H9 (cell line): ENCODE results near the gene PABPN1. TPM values are rescaled to one million over a fixed set of nuclear protein-coding genes. Genes with fewer than 3 reads are reported as not detected.

Source experiments
- DNase-seq: peaks from one replicate; pipeline ENCODE4 v3.0.0-alpha.2; 2017
- H2AFZ ChIP-seq: one replicate; pipeline ENCODE4 v1.6.1; 2013; ENCODE audit warnings: mild to moderate bottlenecking, low read length, control low read depth, moderate library complexity
- H2AK5ac ChIP-seq: 2 replicates; pipeline ENCODE4 v1.6.1; 2013; ENCODE audit warnings: low read length, control low read depth, mixed read lengths; ENCODE audit not compliant: insufficient read length
- H2BK120ac ChIP-seq: one replicate; pipeline ENCODE4 v1.6.1; 2013; ENCODE audit warnings: low read depth, mild to moderate bottlenecking, low read length, control low read depth, inconsistent platforms; ENCODE audit not compliant: poor library complexity, severe bottlenecking
- H2BK12ac ChIP-seq: 2 replicates; pipeline ENCODE4 v1.6.1; 2013; ENCODE audit warnings: low read length, control low read depth, mixed read lengths, low read depth; ENCODE audit not compliant: insufficient read length
- H2BK15ac ChIP-seq: 2 replicates; pipeline ENCODE4 v1.6.1; 2013; ENCODE audit warnings: low read depth, low read length, control low read depth
- H2BK20ac ChIP-seq: one replicate; pipeline ENCODE4 v1.6.1; 2013; ENCODE audit warnings: low read depth, mild to moderate bottlenecking, low read length, control low read depth, inconsistent platforms; ENCODE audit not compliant: poor library complexity, severe bottlenecking
- H2BK5ac ChIP-seq: 2 replicates; pipeline ENCODE4 v1.6.1; 2013; ENCODE audit warnings: low read length, control low read depth, mixed read lengths; ENCODE audit not compliant: insufficient read length
- H3K14ac ChIP-seq: 2 replicates; pipeline ENCODE4 v1.6.1; 2013; ENCODE audit warnings: low read length, control low read depth; ENCODE audit not compliant: insufficient read depth
- H3K18ac ChIP-seq: 2 replicates; pipeline ENCODE4 v1.6.1; 2013; ENCODE audit warnings: low read depth, mild to moderate bottlenecking, mixed read lengths, low read length, control low read depth; ENCODE audit not compliant: insufficient read length
- H3K23ac ChIP-seq: 2 replicates; pipeline ENCODE4 v1.6.1; 2013; ENCODE audit warnings: low read length, control low read depth, mixed read lengths, low read depth; ENCODE audit not compliant: insufficient read length
- H3K23me2 ChIP-seq: 2 replicates; pipeline ENCODE4 v1.6.1; 2013; ENCODE audit warnings: low read depth, mild to moderate bottlenecking, mixed read lengths, low read length, control low read depth; ENCODE audit not compliant: insufficient read length, poor library complexity, severe bottlenecking
- H3K27ac ChIP-seq: 2 replicates; pipeline ENCODE4 v1.5.1; 2013; ENCODE audit warnings: low read length, control low read depth, mixed read lengths, low read depth; ENCODE audit not compliant: insufficient read length
- H3K27me3 ChIP-seq: 2 replicates; pipeline ENCODE4 v1.6.1; 2013; ENCODE audit warnings: low read length, control low read depth, inconsistent platforms; ENCODE audit not compliant: insufficient read depth
- H3K4ac ChIP-seq: 2 replicates; pipeline ENCODE4 v1.6.1; 2013; ENCODE audit warnings: low read depth, mild to moderate bottlenecking, control low read depth, inconsistent platforms, low read length, moderate library complexity
- H3K4me1 ChIP-seq: 2 replicates; pipeline ENCODE4 v1.6.1; 2013; ENCODE audit warnings: low read length, control low read depth, inconsistent platforms; ENCODE audit not compliant: insufficient read depth
- H3K4me2 ChIP-seq: 2 replicates; pipeline ENCODE4 v1.6.1; 2013; ENCODE audit warnings: low read length, control low read depth, mixed read lengths; ENCODE audit not compliant: insufficient read length, insufficient read depth
- H3K56ac ChIP-seq: 2 replicates; pipeline ENCODE4 v1.6.1; 2013; ENCODE audit warnings: low read depth, mild to moderate bottlenecking, mixed read lengths, low read length, control low read depth; ENCODE audit not compliant: insufficient read length
- H3K79me1 ChIP-seq: 2 replicates; pipeline ENCODE4 v1.6.1; 2013; ENCODE audit warnings: low read depth, mild to moderate bottlenecking, moderate library complexity, low read length, control low read depth, inconsistent platforms; ENCODE audit not compliant: insufficient read depth, poor library complexity, severe bottlenecking
- H3K79me2 ChIP-seq: 2 replicates; pipeline ENCODE4 v1.6.1; 2013; ENCODE audit warnings: low read length, control low read depth, inconsistent platforms; ENCODE audit not compliant: insufficient read depth
- H3K9ac ChIP-seq: 2 replicates; pipeline ENCODE4 v1.6.1; 2013; ENCODE audit warnings: low read length, control low read depth, mixed read lengths; ENCODE audit not compliant: insufficient read length; ENCODE audit errors: extremely low read depth
- H3K9me3 ChIP-seq: one replicate; pipeline ENCODE4 v1.6.1; 2013; ENCODE audit warnings: low read depth, low read length, inconsistent platforms; ENCODE audit not compliant: control insufficient read depth
- H3T11ph ChIP-seq: one replicate; pipeline ENCODE4 v1.6.1; 2013; ENCODE audit warnings: mild to moderate bottlenecking, low read length, control low read depth, inconsistent platforms
- H4K20me1 ChIP-seq: one replicate; pipeline ENCODE4 v1.6.1; 2013; ENCODE audit not compliant: control insufficient read depth, insufficient read length, insufficient read depth
- H4K5ac ChIP-seq: 2 replicates; pipeline ENCODE4 v1.6.1; 2013; ENCODE audit warnings: low read depth, mild to moderate bottlenecking, mixed read lengths, low read length, control low read depth; ENCODE audit not compliant: insufficient read length
- H4K8ac ChIP-seq: replicated peaks from 2 replicates; pipeline ENCODE4 v1.6.1; 2013; ENCODE audit warnings: low read length, control low read depth, mixed read lengths, low read depth; ENCODE audit not compliant: insufficient read length
- H4K91ac ChIP-seq: 2 replicates; pipeline ENCODE4 v1.6.1; 2013; ENCODE audit warnings: low read depth, mild to moderate bottlenecking, moderate library complexity, mixed read lengths, low read length, control low read depth; ENCODE audit not compliant: insufficient read length
- H3K27ac Mint-ChIP-seq, 3 experiments: 2 replicates in 2 of 3; 3 replicates in 1 of 3; pipeline ENCODE4 v1.8.0; 2020 to 2021; ENCODE audit warnings: mixed read lengths in 3 of 3, mild to moderate bottlenecking in 1 of 3, moderate library complexity in 1 of 3
- H3K27me3 Mint-ChIP-seq: 2 replicates; pipeline ENCODE4 v1.8.0; 2021; ENCODE audit warnings: low read depth, mild to moderate bottlenecking, moderate library complexity, mixed read lengths
- H3K36me3 Mint-ChIP-seq, 3 experiments: 2 replicates in 2 of 3; 3 replicates in 1 of 3; pipeline ENCODE4 v1.8.0; 2020 to 2021; ENCODE audit warnings: low read depth in 3 of 3, mixed read lengths in 3 of 3; ENCODE audit not compliant: insufficient read depth in 1 of 3
- H3K4me1 Mint-ChIP-seq, 2 experiments: 2 replicates each; pipeline ENCODE4 v1.8.0; 2020; ENCODE audit warnings: mixed read lengths in 2 of 2
- H3K4me3 Mint-ChIP-seq, 2 experiments: 2 replicates in 1 of 2; 3 replicates in 1 of 2; pipeline ENCODE4 v1.8.0; 2020 to 2021; ENCODE audit warnings: mild to moderate bottlenecking in 2 of 2, mixed read lengths in 2 of 2, moderate library complexity in 1 of 2
- H3K9me3 Mint-ChIP-seq, 2 experiments: 2 replicates in 1 of 2; 3 replicates in 1 of 2; pipeline ENCODE4 v1.8.0; 2020; ENCODE audit warnings: mild to moderate bottlenecking in 2 of 2, mixed read lengths in 2 of 2, moderate library complexity in 1 of 2
- WGBS: extraction: QIAGEN DNeasy Blood & Tissue Kit; methylation state at CpG from one replicate; pipeline ENCODE4 v1.1.7; 2013; ENCODE audit warnings: missing lambda C conversion rate, low lambda C conversion rate, mixed read lengths; ENCODE audit not compliant: insufficient read length; ENCODE audit errors: extremely low coverage; 5-methylcytosine and 5-hydroxymethylcytosine counted together
- total RNA-seq: library from RNA; stranded (reverse); gene quantifications from 2 replicates; pipeline ENCODE4 v1.2.1, GENCODE V29; 2021
- TF ChIP-seq, protein P1 (sequence below): fragments of 200-600 bp; sonication (generic); conservative IDR thresholded peaks from 3 replicates; pipeline ENCODE4 v1.8.0; 2021; ENCODE audit warnings: antibody characterized with exemption, mild to moderate bottlenecking

The PABPN1 gene
- total RNA-seq, 1 experiment from 2014 or later, result 333 TPM

DNA sequence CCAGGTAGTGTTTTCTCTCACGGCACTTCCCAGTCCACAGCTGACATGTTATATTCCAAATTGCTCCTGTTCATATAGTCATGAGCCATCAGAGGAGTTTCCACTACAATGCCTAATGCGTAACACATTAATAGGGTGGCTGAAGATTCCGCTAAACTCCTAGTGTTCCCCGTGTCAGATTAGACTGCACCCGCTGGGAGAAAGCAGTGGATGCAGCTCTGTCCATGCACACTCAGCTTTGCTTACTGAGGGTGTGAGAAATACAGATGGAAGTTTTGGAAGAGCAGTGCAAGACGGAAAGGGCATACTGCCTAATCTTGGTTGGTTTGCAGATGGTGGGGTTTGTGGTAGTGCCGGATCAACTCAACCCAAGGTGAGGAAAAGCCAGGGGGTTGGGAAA, 24.2 kb upstream of the PABPN1 start:
- no peak overlapping the region for H4K8ac ChIP-seq

More for the DNA sequence above, 24.2 kb upstream of the PABPN1 start:
- Histone ChIP-seq H2AK5ac (no peak overlapping the region), H3K56ac (no peak overlapping the region), H3K4ac (no peak overlapping the region), H3K79me2 (no peaks in the 10 kb centered on the region), H3K23me2 (peaks cover 7% of the 10 kb centered on the region), H3K9ac (no peak overlapping the region), H2BK120ac (no peak overlapping the region), H4K5ac (no peak overlapping the region), H2BK15ac (no peak overlapping the region), H3K23ac (no peak overlapping the region), H3K79me1 (no peaks in the 10 kb centered on the region), H3K4me1 (no peaks in the 10 kb centered on the region), H2BK5ac (no peak overlapping the region), H4K20me1 (no peaks in the 10 kb centered on the region), H3K27ac (no peak overlapping the region), H3K9me3 (no peaks in the 10 kb centered on the region), H3K27me3 (peaks cover 44% of the 10 kb centered on the region), H2AFZ (no peak overlapping the region), H3K4me2 (no peak overlapping the region), H3T11ph (no peak overlapping the region), H2BK12ac (no peak overlapping the region), H4K91ac (no peak overlapping the region), H2BK20ac (no peak overlapping the region), H3K14ac (no peak overlapping the region), H3K18ac (no peak overlapping the region)
- Mint-ChIP-seq H3K27me3 (peaks cover 88% of the 10 kb centered on the region), H3K9me3 (peaks cover 0 to 5% of the 10 kb centered on the region in 2 experiments; a peak in 1 of 5 replicates), H3K27ac (no peak overlapping the region), H3K4me1 (peaks cover 21 to 29% of the 10 kb centered on the region in 2 experiments), H3K36me3 (peaks cover 0 to 10% (median 0%) of the 10 kb centered on the region in 3 experiments; a peak in 1 of 7 replicates), H3K4me3 (no peak overlapping the region)
- DNase-seq, result no peak
- TF ChIP-seq, protein P1, sequence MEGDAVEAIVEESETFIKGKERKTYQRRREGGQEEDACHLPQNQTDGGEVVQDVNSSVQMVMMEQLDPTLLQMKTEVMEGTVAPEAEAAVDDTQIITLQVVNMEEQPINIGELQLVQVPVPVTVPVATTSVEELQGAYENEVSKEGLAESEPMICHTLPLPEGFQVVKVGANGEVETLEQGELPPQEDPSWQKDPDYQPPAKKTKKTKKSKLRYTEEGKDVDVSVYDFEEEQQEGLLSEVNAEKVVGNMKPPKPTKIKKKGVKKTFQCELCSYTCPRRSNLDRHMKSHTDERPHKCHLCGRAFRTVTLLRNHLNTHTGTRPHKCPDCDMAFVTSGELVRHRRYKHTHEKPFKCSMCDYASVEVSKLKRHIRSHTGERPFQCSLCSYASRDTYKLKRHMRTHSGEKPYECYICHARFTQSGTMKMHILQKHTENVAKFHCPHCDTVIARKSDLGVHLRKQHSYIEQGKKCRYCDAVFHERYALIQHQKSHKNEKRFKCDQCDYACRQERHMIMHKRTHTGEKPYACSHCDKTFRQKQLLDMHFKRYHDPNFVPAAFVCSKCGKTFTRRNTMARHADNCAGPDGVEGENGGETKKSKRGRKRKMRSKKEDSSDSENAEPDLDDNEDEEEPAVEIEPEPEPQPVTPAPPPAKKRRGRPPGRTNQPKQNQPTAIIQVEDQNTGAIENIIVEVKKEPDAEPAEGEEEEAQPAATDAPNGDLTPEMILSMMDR, result no peak
- no CpG with 5 or more reads among the region's 7 CpGs for WGBS
